Endothelial cell of umbilical vein (primary cell): Measurements from ENCODE around the gene AQP12B. TPM values are rescaled to one million over a fixed set of nuclear protein-coding genes. Genes with fewer than 3 reads are reported as not detected.
"Not testable (repeated sequence)": the region's sequence is repeated elsewhere in the genome, so short reads cannot be mapped to it uniquely, and the experiment has no call there.

Source experiments
- BruUV-seq: library from RNA; stranded (reverse); fragments of 400-500 nt; replicated peaks from 2 replicates; lab custom pipeline; 2021; lab: Mats Ljungman, UMichigan
- CTCF ChIA-PET: fragments of 300-600, 350-600 bp; sonication (Branson Sonifier 250); formaldehyde crosslinking; loops from one replicate; lab custom pipeline; 2021; ENCODE audit warnings: antibody characterized with exemption, inconsistent platforms; lab: Charles Lee
- POLR2A ChIA-PET: fragments of 300-600, 350-600 bp; sonication (Branson Sonifier 250); formaldehyde crosslinking; loops from one replicate; lab custom pipeline; 2021; ENCODE audit warnings: antibody characterized with exemption, inconsistent platforms; lab: Charles Lee
- DNase-seq: peaks from one replicate; pipeline ENCODE4 v3.0.0-alpha.2; 2011; ENCODE audit warnings: low read depth, low spot score
- FAIRE-seq: peaks from 2 replicates; lab custom pipeline; 2011; peaks lifted over from hg19 to GRCh38; lab: Jason Lieb, UNC
- H2AFZ ChIP-seq: 2 replicates; pipeline ENCODE4 v1.6.0; 2012; ENCODE audit warnings: low read depth, low read length, control low read depth, inconsistent platforms
- H3K27ac ChIP-seq: 2 replicates; pipeline ENCODE4 v1.5.1; 2011; ENCODE audit warnings: low read depth, mild to moderate bottlenecking, control low read depth, low read length, moderate library complexity; ENCODE audit not compliant: insufficient read depth
- H3K27me3 ChIP-seq, 2 experiments: 2 replicates each; pipeline versions ENCODE4 v1.6.0 to v1.6.1; 2011; ENCODE audit warnings: low read length in 2 of 2, mixed read lengths in 1 of 2; ENCODE audit not compliant: control insufficient read depth in 2 of 2, insufficient read depth in 2 of 2
- H3K36me3 ChIP-seq, 2 experiments: 2 replicates in 1 of 2; 3 replicates in 1 of 2; pipeline ENCODE4 v1.5.1; 2011; ENCODE audit warnings: low read length in 2 of 2, mild to moderate bottlenecking in 1 of 2, moderate library complexity in 1 of 2; ENCODE audit not compliant: control insufficient read depth in 2 of 2, insufficient read depth in 2 of 2; ENCODE audit errors: extremely low read depth in 1 of 2
- H3K4me1 ChIP-seq: 3 replicates; pipeline ENCODE4 v1.5.1; 2011; ENCODE audit warnings: mild to moderate bottlenecking, low read length; ENCODE audit not compliant: control insufficient read depth, insufficient read depth; ENCODE audit errors: extremely low read depth
- H3K4me2 ChIP-seq: 2 replicates; pipeline ENCODE4 v1.6.1; 2011; ENCODE audit warnings: low read length, control low read depth, mixed read lengths; ENCODE audit not compliant: insufficient read depth
- H3K4me3 ChIP-seq, 3 experiments: fragments of 200-600 bp in 1 of 3; sonication (generic), shearing (Covaris generic) in 1 of 3; replicated peaks in 1 of 3; 2 replicates each; pipeline ENCODE4 v1.5.1; 2011 to 2016; ENCODE audit warnings: control low read depth in 3 of 3, low read length in 3 of 3, mild to moderate bottlenecking in 2 of 3, inconsistent platforms in 1 of 3, low read depth in 1 of 3, moderate library complexity in 1 of 3; ENCODE audit not compliant: insufficient read depth in 1 of 3
- H3K79me2 ChIP-seq: 2 replicates; pipeline ENCODE4 v1.6.0; 2012; ENCODE audit warnings: low read length, inconsistent platforms; ENCODE audit not compliant: control insufficient read depth, insufficient read depth
- H3K9ac ChIP-seq: replicated peaks from 2 replicates; pipeline ENCODE3; 2011; ENCODE audit warnings: low read length, control low read depth; ENCODE audit not compliant: insufficient read depth; ENCODE audit errors: extremely low read depth
- H3K9me1 ChIP-seq: replicated peaks from 3 replicates; pipeline ENCODE4 v1.6.0; 2011; ENCODE audit warnings: mild to moderate bottlenecking, low read length; ENCODE audit not compliant: control insufficient read depth, insufficient read depth; ENCODE audit errors: extremely low read depth
- H3K9me3 ChIP-seq: replicated peaks from 2 replicates; pipeline ENCODE4 v1.5.1; 2012; ENCODE audit warnings: low read length, inconsistent platforms; ENCODE audit not compliant: control insufficient read depth, insufficient read depth
- H4K20me1 ChIP-seq: replicated peaks from 2 replicates; pipeline ENCODE3; 2011; ENCODE audit warnings: mild to moderate bottlenecking, low read length; ENCODE audit not compliant: control insufficient read depth, insufficient read depth; ENCODE audit errors: extremely low read depth
- dilution Hi-C: fragments of 300-500 bp; cut with MboI; formaldehyde crosslinking; loops from one replicate; pipeline ENCODE4 v1.15.0; 2019; ENCODE audit warnings: low sequenced_read_pairs; ENCODE audit not compliant: extremely low pct_ligation_motif_present
- intact Hi-C: fragments of 100-400 bp; cut with micrococcal nuclease; formaldehyde crosslinking; loops from one replicate; pipeline ENCODE4 v1.10.0; 2022
- polyA plus RNA-seq, 4 experiments: library from polyadenylated mRNA; depleted of rRNA in 3 of 4; stranded (reverse) in 3 of 4; unstranded in 1 of 4; fragments of >200 nt; gene quantifications; 2 replicates each; pipeline versions ENCODE4 v1.2.1 to v1.2.3, GENCODE V29; 2011 to 2012; ENCODE audit warnings: missing spikeins in 1 of 4
- total RNA-seq: library from RNA; stranded (reverse); gene quantifications from 2 replicates; pipeline ENCODE4 v1.2.3, GENCODE V29; 2021

Gene AQP12B
- total and polyA plus RNA-seq, 2 donors (not counting 3 experiments of a cell fraction or from before 2014, with no cell fraction given), result not detected

DNA sequence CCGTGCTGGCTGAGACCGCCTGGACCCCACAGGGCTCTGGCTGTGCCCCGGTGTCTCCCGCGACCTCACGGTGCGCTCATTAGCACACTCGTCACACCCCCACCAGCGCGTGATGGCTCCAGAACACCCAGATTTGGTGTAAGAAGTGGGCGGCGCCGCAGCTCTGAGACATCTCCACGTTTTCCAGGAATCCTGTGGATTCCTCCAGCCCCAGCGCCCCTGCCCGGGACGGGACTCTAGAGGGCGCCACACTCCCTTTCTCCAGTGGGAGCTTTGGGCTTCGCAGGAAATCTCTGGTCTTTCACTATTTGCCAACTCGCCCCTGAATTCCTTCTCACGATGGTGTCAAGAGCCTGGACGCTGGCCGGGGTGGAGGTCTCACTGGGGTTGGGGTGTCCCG, 7.3 kb downstream of the AQP12B start:
- dilution Hi-C loops, H3K27me3 ChIP-seq, BruUV-seq, DNase-seq, H3K36me3 ChIP-seq, H3K9me1 ChIP-seq, H3K9me3 ChIP-seq, H2AFZ ChIP-seq, H3K4me1 ChIP-seq, H3K27ac ChIP-seq, H3K79me2 ChIP-seq, intact Hi-C loops, H3K4me3 ChIP-seq, H4K20me1 ChIP-seq, CTCF ChIA-PET, H3K9ac ChIP-seq, H3K4me2 ChIP-seq, POLR2A ChIA-PET: not testable (repeated sequence)
- FAIRE-seq, result peak; percentile 94

DNA sequence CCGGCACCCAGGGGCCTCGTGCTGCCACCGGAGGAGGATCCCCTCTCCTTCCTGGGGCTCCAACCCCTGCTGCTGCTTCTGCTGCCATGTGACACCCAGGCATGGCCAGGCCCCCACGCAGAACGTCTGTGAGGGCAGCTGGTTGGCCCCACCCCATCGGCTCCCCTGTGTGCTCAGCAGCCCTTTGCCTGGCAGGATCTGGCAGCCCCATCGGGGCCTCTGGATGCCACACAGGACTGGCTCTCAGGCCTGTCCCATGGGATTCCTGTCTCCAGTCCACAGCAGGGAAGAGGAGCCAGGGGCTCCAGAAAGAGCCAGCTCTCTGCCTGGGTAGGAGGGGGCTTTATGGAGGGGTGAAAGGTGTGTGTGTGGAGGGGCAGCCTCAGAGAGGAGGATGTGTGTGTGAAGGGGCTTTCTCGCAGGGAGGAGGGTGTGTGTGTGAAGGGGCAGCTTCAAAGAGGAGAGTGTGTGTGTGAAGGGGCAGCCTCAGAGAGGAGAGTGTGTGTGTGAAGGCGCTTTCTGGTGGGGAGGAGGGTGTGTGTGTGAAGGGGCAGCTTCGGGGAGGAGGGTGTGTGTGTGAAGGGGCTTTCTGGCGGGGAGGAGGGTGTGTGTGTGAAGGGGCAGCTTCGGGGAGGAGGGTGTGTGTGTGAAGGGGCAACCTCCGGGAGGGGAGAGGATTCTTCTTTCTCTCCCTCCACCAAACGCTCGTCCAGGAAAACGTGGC, 8.1 kb downstream of the AQP12B start:
- H3K9me3 ChIP-seq, H3K4me2 ChIP-seq, H3K4me1 ChIP-seq, H3K9ac ChIP-seq, intact Hi-C loops, H2AFZ ChIP-seq, POLR2A ChIA-PET, DNase-seq, dilution Hi-C loops, H3K9me1 ChIP-seq, H3K79me2 ChIP-seq, FAIRE-seq, BruUV-seq, H3K27ac ChIP-seq, H3K27me3 ChIP-seq, H4K20me1 ChIP-seq, H3K4me3 ChIP-seq, H3K36me3 ChIP-seq: not testable (repeated sequence)
- CTCF ChIA-PET, result interaction anchor here (1.7 kb wide), 1 partner anchor 166 kb away, joined by 4 read pairs; no protein-coding TSS in a partner anchor
